CD4-positive, alpha-beta T cell (primary cell): ENCODE results near the gene SDK2. TPM values are rescaled to one million over a fixed set of nuclear protein-coding genes. Genes with fewer than 3 reads are reported as not detected.

Experiments
- ATAC-seq: fragments of 200-7000 bp; cut with Tn5 transposase; one replicate; pipeline ENCODE4 v1.10.0; 2022; ENCODE audit warnings: mild to moderate bottlenecking; ENCODE audit not compliant: poor library complexity
- CTCF ChIA-PET: fragments of 350-600 bp; sonication (Branson Sonifier 250); formaldehyde crosslinking; loops from one replicate; lab custom pipeline; 2021; ENCODE audit warnings: antibody characterized with exemption, inconsistent platforms; lab: Charles Lee
- POLR2A ChIA-PET: fragments of 350-600 bp; sonication (Branson Sonifier 250); formaldehyde crosslinking; loops from one replicate; lab custom pipeline; 2021; ENCODE audit warnings: antibody characterized with exemption, inconsistent platforms; lab: Charles Lee
- DNase-seq, 14 experiments: peaks; one replicate each; pipeline ENCODE4 v3.0.0-alpha.2; 2013 to 2020; ENCODE audit warnings: mixed read lengths in 2 of 14
- H3K27ac ChIP-seq, 2 donors: one replicate each; pipeline versions ENCODE4 v1.5.1 to v1.7.0; 2013; ENCODE audit warnings: low read length in 2 of 2, low read depth in 1 of 2, mild to moderate bottlenecking in 1 of 2
- H3K27me3 ChIP-seq, 2 experiments: 1 replicate in 1 of 2; 2 replicates in 1 of 2; pipeline versions ENCODE4 v1.6.1 to v1.7.0; 2013; ENCODE audit warnings: low read length in 2 of 2, control low read depth in 1 of 2, mild to moderate bottlenecking in 1 of 2, moderate library complexity in 1 of 2; ENCODE audit not compliant: insufficient read depth in 2 of 2, control insufficient read depth in 1 of 2
- H3K36me3 ChIP-seq: one replicate; pipeline ENCODE4 v1.6.1; 2013; ENCODE audit warnings: low read length, control low read depth; ENCODE audit not compliant: insufficient read depth
- H3K4me1 ChIP-seq: one replicate; pipeline ENCODE4 v1.6.1; 2013; ENCODE audit warnings: low read length, control low read depth; ENCODE audit not compliant: insufficient read depth
- H3K4me3 ChIP-seq: one replicate; pipeline ENCODE4 v1.5.1; 2013; ENCODE audit warnings: mild to moderate bottlenecking, low read length, moderate library complexity
- H3K9me3 ChIP-seq, 2 experiments: 1 replicate in 1 of 2; 2 replicates in 1 of 2; pipeline versions ENCODE4 v1.6.1 to v1.7.0; 2013; ENCODE audit warnings: low read length in 2 of 2, mild to moderate bottlenecking in 2 of 2, control low read depth in 1 of 2, moderate library complexity in 1 of 2; ENCODE audit not compliant: control insufficient read depth in 1 of 2, insufficient read depth in 1 of 2
- H3K27ac Mint-ChIP-seq: one replicate; pipeline ENCODE4 v1.8.0; 2020; ENCODE audit warnings: mixed read lengths
- H3K27me3 Mint-ChIP-seq: one replicate; pipeline ENCODE4 v1.8.0; 2021; ENCODE audit warnings: mixed read lengths
- H3K36me3 Mint-ChIP-seq: one replicate; pipeline ENCODE4 v1.8.0; 2021; ENCODE audit warnings: low read depth, mixed read lengths
- H3K4me1 Mint-ChIP-seq: one replicate; pipeline ENCODE4 v1.8.0; 2021; ENCODE audit warnings: low read depth, mixed read lengths
- H3K4me3 Mint-ChIP-seq: one replicate; pipeline ENCODE4 v1.8.0; 2020; ENCODE audit warnings: mild to moderate bottlenecking, mixed read lengths
- H3K9me3 Mint-ChIP-seq: one replicate; pipeline ENCODE4 v1.8.0; 2020; ENCODE audit warnings: mixed read lengths
- intact Hi-C, 2 experiments: fragments of 100-400 bp; cut with DNase I in 1 of 2; cut with micrococcal nuclease in 1 of 2; formaldehyde crosslinking; loops; one replicate each; pipeline versions ENCODE4 v1.15.1 to v1.9.0; 2023 to 2025; cut with DNase I, micrococcal nuclease
- total RNA-seq, 174 experiments: library from RNA in 2 of 174; stranded (reverse) in 2 of 174; gene quantifications; one replicate each; pipeline ENCODE4 v1.2.3 and lab custom pipeline; 2021 to 2026
- TF ChIP-seq, protein P1 (sequence below): fragments of 200-600 bp; IDR thresholded peaks from one replicate; pipeline ENCODE4 v1.8.0; 2022; ENCODE audit warnings: antibody characterized with exemption, mild to moderate bottlenecking

Gene SDK2
- total RNA-seq, 2 experiments from 2014 or later, result 8.1 to 8.2 TPM

DNA sequence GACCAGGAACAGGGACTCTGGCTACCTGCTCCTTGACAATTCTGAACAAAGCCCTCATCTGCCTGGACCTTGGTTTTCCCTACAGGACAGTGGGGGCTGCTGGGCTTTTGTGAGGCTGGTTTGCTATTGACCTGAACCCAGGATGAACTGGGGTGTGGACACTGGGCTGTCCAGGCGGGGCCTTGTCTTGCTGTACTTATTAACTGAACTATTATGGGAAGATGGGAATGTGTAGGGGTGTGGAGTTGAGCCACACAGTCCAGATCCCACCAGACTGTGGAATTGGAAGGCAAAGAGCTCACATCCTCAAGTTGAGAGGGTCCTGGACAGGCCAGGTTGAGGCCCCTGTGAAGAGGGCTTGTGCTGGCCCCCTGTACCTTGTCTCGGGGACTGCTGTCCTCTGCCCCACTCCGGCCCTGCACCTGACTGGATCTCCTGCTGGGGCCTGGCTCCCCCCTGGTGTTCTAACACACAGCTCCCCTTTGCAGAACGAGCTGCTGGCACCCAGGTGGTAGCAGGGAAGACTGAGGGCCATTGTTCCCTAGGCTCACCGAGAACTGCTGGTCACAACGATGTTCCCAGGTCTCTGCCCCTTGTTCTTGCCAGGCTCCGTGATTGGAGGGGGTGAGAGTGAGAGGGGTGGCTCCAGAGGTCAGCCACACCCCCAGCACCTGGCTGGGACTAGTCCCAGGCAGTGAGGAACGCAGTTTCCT, 280.6 kb downstream of the SDK2 start:
- Mint-ChIP-seq H3K4me1 (no peaks in the 10 kb centered on the region), H3K36me3 (no peaks in the 10 kb centered on the region), H3K9me3 (no peaks in the 10 kb centered on the region), H3K27ac (no peak overlapping the region), H3K27me3 (no peaks in the 10 kb centered on the region), H3K4me3 (no peak overlapping the region)
- H3K4me3 ChIP-seq, result no peak overlapping the region
- H3K36me3 ChIP-seq, result no peaks in the 10 kb centered on the region
- CTCF ChIA-PET, result no interaction called here
- intact Hi-C loops, result no loop called here
- H3K27me3 ChIP-seq, result no peaks in the 10 kb centered on the region
- no peaks in the 10 kb centered on the region for H3K4me1 ChIP-seq
- POLR2A ChIA-PET, result no interaction called here
- no peaks in the 10 kb centered on the region for H3K9me3 ChIP-seq
- ATAC-seq (no peak), DNase-seq (no peak)
- no peak overlapping the region for H3K27ac ChIP-seq
- TF ChIP-seq, protein P1, sequence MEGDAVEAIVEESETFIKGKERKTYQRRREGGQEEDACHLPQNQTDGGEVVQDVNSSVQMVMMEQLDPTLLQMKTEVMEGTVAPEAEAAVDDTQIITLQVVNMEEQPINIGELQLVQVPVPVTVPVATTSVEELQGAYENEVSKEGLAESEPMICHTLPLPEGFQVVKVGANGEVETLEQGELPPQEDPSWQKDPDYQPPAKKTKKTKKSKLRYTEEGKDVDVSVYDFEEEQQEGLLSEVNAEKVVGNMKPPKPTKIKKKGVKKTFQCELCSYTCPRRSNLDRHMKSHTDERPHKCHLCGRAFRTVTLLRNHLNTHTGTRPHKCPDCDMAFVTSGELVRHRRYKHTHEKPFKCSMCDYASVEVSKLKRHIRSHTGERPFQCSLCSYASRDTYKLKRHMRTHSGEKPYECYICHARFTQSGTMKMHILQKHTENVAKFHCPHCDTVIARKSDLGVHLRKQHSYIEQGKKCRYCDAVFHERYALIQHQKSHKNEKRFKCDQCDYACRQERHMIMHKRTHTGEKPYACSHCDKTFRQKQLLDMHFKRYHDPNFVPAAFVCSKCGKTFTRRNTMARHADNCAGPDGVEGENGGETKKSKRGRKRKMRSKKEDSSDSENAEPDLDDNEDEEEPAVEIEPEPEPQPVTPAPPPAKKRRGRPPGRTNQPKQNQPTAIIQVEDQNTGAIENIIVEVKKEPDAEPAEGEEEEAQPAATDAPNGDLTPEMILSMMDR, result no peak

DNA sequence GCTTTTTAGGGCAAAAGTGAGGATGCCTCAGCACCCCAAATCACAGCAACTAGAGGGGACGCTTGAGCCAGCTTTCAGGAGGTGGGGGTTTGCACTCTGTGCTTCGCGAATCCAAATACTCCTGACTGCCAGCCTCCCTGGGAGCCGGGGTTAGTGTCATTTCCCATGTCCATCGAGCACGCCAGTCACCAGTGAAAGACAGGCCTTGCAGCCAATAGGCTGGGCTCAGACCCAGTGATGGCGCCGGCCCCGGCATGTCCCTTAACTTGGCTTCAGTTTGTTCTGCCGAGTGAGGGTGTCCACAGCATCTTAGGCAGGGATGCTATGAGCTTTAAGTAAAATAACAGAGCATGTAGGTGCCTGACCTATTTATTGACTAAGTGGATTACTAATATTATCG, 281.5 kb downstream of the SDK2 start:
- intact Hi-C loops, result no loop called here
- POLR2A ChIA-PET, result no interaction called here
- no peak overlapping the region for H3K4me3 ChIP-seq

DNA sequence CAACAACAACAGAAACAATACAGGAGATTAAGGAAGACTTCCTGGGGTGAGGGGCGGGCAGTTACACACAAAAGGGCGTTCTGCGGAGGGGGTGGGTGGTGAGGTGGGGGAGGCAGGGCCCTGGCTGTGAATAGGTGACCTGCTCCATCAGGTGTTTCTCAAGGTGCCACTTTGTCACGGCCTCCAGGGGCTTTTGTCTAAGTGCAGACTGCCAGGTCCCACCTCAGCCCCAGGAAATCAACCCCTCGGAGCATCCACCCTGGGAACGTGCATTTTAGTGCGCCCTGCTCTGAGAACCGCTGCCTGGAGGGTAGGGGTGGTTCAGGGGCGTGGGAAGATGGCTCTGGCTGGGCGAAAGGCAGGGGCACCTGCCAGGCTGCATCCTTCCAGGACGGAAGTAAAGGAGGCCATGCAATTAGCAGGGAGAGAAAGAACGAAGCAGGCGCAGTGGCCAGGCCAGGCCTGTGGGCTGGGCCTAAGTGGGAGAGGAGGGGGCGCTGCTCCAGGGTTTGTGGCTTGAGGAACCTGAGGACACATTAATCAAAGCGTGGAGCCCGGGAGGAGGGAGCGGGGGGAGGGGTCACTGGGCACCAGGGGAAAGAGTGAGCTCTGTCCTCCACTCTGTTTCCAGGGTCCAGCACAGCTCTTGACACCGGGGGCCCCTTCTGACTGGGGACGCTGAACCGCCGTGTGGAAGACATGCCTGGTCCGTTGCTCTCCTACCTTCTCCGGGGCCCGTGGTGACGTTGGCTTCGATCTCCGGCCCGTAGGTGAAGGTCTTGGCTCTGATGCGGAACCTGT, 283.1 kb downstream of the SDK2 start:
- ChIA-PET CTCF (no interaction called here), POLR2A (no interaction called here)
- no peaks in the 10 kb centered on the region for H3K4me1 ChIP-seq
- ATAC-seq, result no peak
- H3K27ac ChIP-seq, result no peak overlapping the region
- no peaks in the 10 kb centered on the region for H3K9me3 ChIP-seq
- TF ChIP-seq, protein P1, result no peak
- no peaks in the 10 kb centered on the region for H3K36me3 ChIP-seq
- Mint-ChIP-seq H3K27me3 (no peaks in the 10 kb centered on the region), H3K27ac (no peak overlapping the region), H3K36me3 (no peaks in the 10 kb centered on the region), H3K4me1 (no peaks in the 10 kb centered on the region), H3K9me3 (no peaks in the 10 kb centered on the region), H3K4me3 (no peak overlapping the region)
- no peaks in the 10 kb centered on the region for H3K27me3 ChIP-seq
- no peak overlapping the region for H3K4me3 ChIP-seq
- no peak for DNase-seq
- intact Hi-C loops, result no loop called here

More for the DNA sequence above, 281.5 kb downstream of the SDK2 start:
- no peak for DNase-seq
- Histone ChIP-seq H3K9me3 (no peaks in the 10 kb centered on the region), H3K36me3 (no peaks in the 10 kb centered on the region), H3K27ac (no peak overlapping the region), H3K27me3 (no peaks in the 10 kb centered on the region), H3K4me1 (no peaks in the 10 kb centered on the region)
- no peak overlapping the region for H3K4me3 Mint-ChIP-seq
- no peaks in the 10 kb centered on the region for H3K36me3 Mint-ChIP-seq
- no peaks in the 10 kb centered on the region for H3K4me1 Mint-ChIP-seq
- no peak overlapping the region for H3K27ac Mint-ChIP-seq
- no peak for ATAC-seq
- H3K27me3 Mint-ChIP-seq, result no peaks in the 10 kb centered on the region
- TF ChIP-seq, protein P1, result no peak
- no peaks in the 10 kb centered on the region for H3K9me3 Mint-ChIP-seq
- CTCF ChIA-PET, result no interaction called here
